ENCODE results near the gene FBXL13. TPM values are rescaled to one million over a fixed set of nuclear protein-coding genes. Genes with fewer than 3 reads are reported as not detected.

The FBXL13 gene
- polyA plus RNA-seq, 1 of the 3 experiments (the other 2 are of a cell fraction) = 1.1 TPM

GRCh38 chr7:102872460-102872859, 202.1 kb downstream of the FBXL13 start:
- Histone ChIP-seq H3K27ac (ENCODE audit: low read depth in 2 of 2, low read length in 1 of 2) (peak overlapping the region; percentile 23 to 100; a peak in 3 of 4 replicates), H3K79me2 (ENCODE audit: insufficient read depth) (no peaks in the 10 kb centered on the region), H3F3A (replicated peaks; ENCODE audit: insufficient read depth) (peaks cover 55% of the 10 kb centered on the region), H3K36me3 (replicated peaks in 1 of 2; ENCODE audit: control insufficient read depth in 1 of 2, insufficient read depth in 2 of 2, low read length in 1 of 2) (no peaks in the 10 kb centered on the region), H3K4me2 (peak overlapping the region; percentile 51), H3K9ac (peak overlapping the region; percentile 80), H3K4me1 (ENCODE audit: control insufficient read depth in 1 of 2, insufficient read depth in 2 of 2, low read depth in 1 of 2, low read length in 1 of 2) (peaks cover 0 to 45% of the 10 kb centered on the region in 2 experiments; a peak in 2 of 4 replicates), H3K9me3 (no peaks in the 10 kb centered on the region), H4K20me1 (ENCODE audit: insufficient read depth) (no peaks in the 10 kb centered on the region), H2AFZ (ENCODE audit: low read depth) (no peak overlapping the region), H3K9me2 (no peaks in the 10 kb centered on the region), H3K27me3 (ENCODE audit: insufficient read depth) (no peaks in the 10 kb centered on the region), H3K4me3 (ENCODE audit: low read depth in 2 of 2, low read length in 1 of 2) (no peak overlapping the region)
- POLR2A ChIA-PET = no interaction called here
- no peak for DNase-seq
- WGBS (ENCODE audit: low lambda C conversion rate) = 11% methylated on average over 2 of the region's 2 CpGs
- CTCF ChIA-PET = interaction anchor here (1.1 kb wide), 1 partner anchor 190 kb away, joined by 3 read pairs; no protein-coding TSS in a partner anchor
- TF ChIP-seq MAX (IDR thresholded peaks at IDR 0.05; ENCODE audit: low read depth) = no peak
- TF ChIP-seq NFIC (IDR thresholded peaks at IDR 0.05; ENCODE audit: borderline replicate concordance) = peak; percentile 35; the same call in 1 of the 2 replicates
- TF ChIP-seq YY1 (IDR thresholded peaks at IDR 0.05; ENCODE audit: low read depth) = peak; percentile 84; the same call in 1 of the 2 replicates
- TF ChIP-seq EP300 (IDR thresholded peaks at IDR 0.05; ENCODE audit: borderline replicate concordance in 1 of 2, low read depth in 1 of 2, low read length in 1 of 2) = peak in 1 of 2 experiments; percentile 75; a peak in 2 of 4 replicates
- peak; percentile 71 for TF ChIP-seq JUND (IDR thresholded peaks at IDR 0.05)
- TF ChIP-seq TEAD4 (IDR thresholded peaks at IDR 0.05; ENCODE audit: borderline replicate concordance, insufficient read depth) = peak; percentile 65; the same call in 1 of the 2 replicates
- TF ChIP-seq CTCF (IDR thresholded peaks at IDR 0.05) = no peak
- TF ChIP-seq POLR2AphosphoS5 (IDR thresholded peaks at IDR 0.05; ENCODE audit: low read depth, low read length) = peak; percentile 28; the same call in 1 of the 2 replicates
- no peak for TF ChIP-seq EZH2phosphoT487 (IDR thresholded peaks at IDR 0.05; ENCODE audit: borderline replicate concordance, low read depth)
- peak; percentile 77; the same call in 1 of the 2 replicates for TF ChIP-seq FOSL2 (IDR thresholded peaks at IDR 0.05; ENCODE audit: borderline replicate concordance, low read depth)
- TF ChIP-seq RAD21 (IDR thresholded peaks at IDR 0.05; ENCODE audit: low read length) = no peak
- 0 out of 2 replicates have a peak, but pooled peaks have one; percentile 44 for TF ChIP-seq FOXM1 (IDR thresholded peaks at IDR 0.05; ENCODE audit: low read depth)
- TF ChIP-seq MEF2A (IDR thresholded peaks at IDR 0.05; ENCODE audit: borderline replicate concordance, low read depth) = no peak
- TF ChIP-seq GABPA (IDR thresholded peaks at IDR 0.05; ENCODE audit: low read depth) = no peak
- TF ChIP-seq MXI1 (IDR thresholded peaks at IDR 0.05; ENCODE audit: low read depth, low read length) = no peak
- peak; percentile 50; the same call in 1 of the 2 replicates for TF ChIP-seq RXRA (IDR thresholded peaks at IDR 0.05; ENCODE audit: borderline replicate concordance, low read depth)
- peak; percentile 84 for TF ChIP-seq TCF12 (IDR thresholded peaks at IDR 0.05)
- no peak for TF ChIP-seq REST (IDR thresholded peaks at IDR 0.05; ENCODE audit: low read depth, low read length)
- no peak for TF ChIP-seq USF2 (IDR thresholded peaks at IDR 0.05; ENCODE audit: borderline replicate concordance, low read depth, low read length)
